ENCODE data around the gene SOX21.

The SOX21 gene

GRCh38 chr13:94692030-94692429 lies 20.3 kb downstream of the SOX21 start:
- Histone ChIP-seq H3K27ac (no peak overlapping the region), H3K4me3 (no peak overlapping the region)

- H3K27ac ChIP-seq, result no peak overlapping the region
Observed at GRCh38 chr13:94683409-94683808, 28.9 kb downstream of the SOX21 start.

GRCh38 chr13:94682229-94682628 lies 30.1 kb downstream of the SOX21 start:
- Histone ChIP-seq H3K4me3 (no peak overlapping the region), H3K27ac (no peak overlapping the region)

More at GRCh38 chr13:94683409-94683808, 28.9 kb downstream of the SOX21 start:
- H3K4me3 ChIP-seq, result no peak overlapping the region

- Histone ChIP-seq H3K27ac (peak overlapping the region in 1 of 21 experiments; percentile 3), H3K4me3 (no peak overlapping the region)
Observed at GRCh38 chr13:94679614-94680013, 32.7 kb downstream of the SOX21 start.

GRCh38 chr13:94678845-94679244 lies 33.5 kb downstream of the SOX21 start:
- no peak overlapping the region for H3K4me3 ChIP-seq
- H3K27ac ChIP-seq, result peak overlapping the region in 1 of 21 experiments; percentile 37

- Histone ChIP-seq H3K4me3 (no peak overlapping the region), H3K27ac (no peak overlapping the region)
Observed at GRCh38 chr13:94677799-94678198, 34.5 kb downstream of the SOX21 start.

- H3K4me3 ChIP-seq, result no peak overlapping the region
- no peak overlapping the region for H3K27ac ChIP-seq
Observed at GRCh38 chr13:94674609-94675348, 37.6 kb downstream of the SOX21 start.

GRCh38 chr13:94673851-94674250 lies 38.5 kb downstream of the SOX21 start:
- Histone ChIP-seq H3K4me3 (no peak overlapping the region), H3K27ac (no peak overlapping the region)

GRCh38 chr13:94672400-94672799 lies 39.9 kb downstream of the SOX21 start:
- Histone ChIP-seq H3K27ac (no peak overlapping the region), H3K4me3 (no peak overlapping the region)

- no peak overlapping the region for H3K4me3 ChIP-seq
- H3K27ac ChIP-seq, result no peak overlapping the region
Observed at GRCh38 chr13:94667190-94667589, 45.2 kb downstream of the SOX21 start.

GRCh38 chr13:94666065-94666464 lies 46.3 kb downstream of the SOX21 start:
- Histone ChIP-seq H3K4me3 (no peak overlapping the region), H3K27ac (no peak overlapping the region)

GRCh38 chr13:94664889-94665288 lies 47.5 kb downstream of the SOX21 start:
- Histone ChIP-seq H3K27ac (no peak overlapping the region), H3K4me3 (no peak overlapping the region)

GRCh38 chr13:94662274-94662945 lies 49.9 kb downstream of the SOX21 start:
- no peak overlapping the region for H3K4me3 ChIP-seq
- no peak overlapping the region for H3K27ac ChIP-seq

GRCh38 chr13:94661406-94661805 lies 50.9 kb downstream of the SOX21 start:
- no peak overlapping the region for H3K27ac ChIP-seq
- H3K4me3 ChIP-seq, result no peak overlapping the region

- no peak overlapping the region for H3K27ac ChIP-seq
- H3K4me3 ChIP-seq, result no peak overlapping the region
Observed at GRCh38 chr13:94660695-94661326, 51.5 kb downstream of the SOX21 start.
